GM12872 (cell line): ENCODE measurements around the gene TNFRSF18.

Experiments
- TF ChIP-seq, protein P1 (sequence below): IDR thresholded peaks from 3 replicates; pipeline ENCODE4 v1.5.1; 2011; ENCODE audit warnings: low read depth, mild to moderate bottlenecking, low read length, moderate library complexity; ENCODE audit not compliant: insufficient read depth

TNFRSF18 gene

DNA sequence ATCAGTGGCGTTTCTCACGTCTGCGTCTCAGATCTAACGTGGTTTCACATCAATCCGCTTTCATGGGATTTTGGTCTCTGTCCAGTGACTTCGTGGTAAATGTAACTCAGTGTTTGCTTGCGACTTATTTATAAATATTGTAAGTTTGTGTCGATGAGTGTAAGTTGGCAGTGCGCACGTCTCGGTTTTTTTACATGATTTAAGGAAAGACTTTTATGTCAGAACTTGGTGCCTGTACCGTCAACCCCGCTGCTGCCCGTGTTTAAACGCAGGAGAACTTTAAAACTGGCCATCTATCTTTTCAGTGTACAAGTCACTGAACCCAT is 27.1 kb upstream of the TNFRSF18 start:
- TF ChIP-seq, protein P1, sequence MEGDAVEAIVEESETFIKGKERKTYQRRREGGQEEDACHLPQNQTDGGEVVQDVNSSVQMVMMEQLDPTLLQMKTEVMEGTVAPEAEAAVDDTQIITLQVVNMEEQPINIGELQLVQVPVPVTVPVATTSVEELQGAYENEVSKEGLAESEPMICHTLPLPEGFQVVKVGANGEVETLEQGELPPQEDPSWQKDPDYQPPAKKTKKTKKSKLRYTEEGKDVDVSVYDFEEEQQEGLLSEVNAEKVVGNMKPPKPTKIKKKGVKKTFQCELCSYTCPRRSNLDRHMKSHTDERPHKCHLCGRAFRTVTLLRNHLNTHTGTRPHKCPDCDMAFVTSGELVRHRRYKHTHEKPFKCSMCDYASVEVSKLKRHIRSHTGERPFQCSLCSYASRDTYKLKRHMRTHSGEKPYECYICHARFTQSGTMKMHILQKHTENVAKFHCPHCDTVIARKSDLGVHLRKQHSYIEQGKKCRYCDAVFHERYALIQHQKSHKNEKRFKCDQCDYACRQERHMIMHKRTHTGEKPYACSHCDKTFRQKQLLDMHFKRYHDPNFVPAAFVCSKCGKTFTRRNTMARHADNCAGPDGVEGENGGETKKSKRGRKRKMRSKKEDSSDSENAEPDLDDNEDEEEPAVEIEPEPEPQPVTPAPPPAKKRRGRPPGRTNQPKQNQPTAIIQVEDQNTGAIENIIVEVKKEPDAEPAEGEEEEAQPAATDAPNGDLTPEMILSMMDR: no peak

- TF ChIP-seq, protein P1: no peak
Measured at GRCh38 chr1:1232796-1233566, 26.6 kb upstream of the TNFRSF18 start.

DNA sequence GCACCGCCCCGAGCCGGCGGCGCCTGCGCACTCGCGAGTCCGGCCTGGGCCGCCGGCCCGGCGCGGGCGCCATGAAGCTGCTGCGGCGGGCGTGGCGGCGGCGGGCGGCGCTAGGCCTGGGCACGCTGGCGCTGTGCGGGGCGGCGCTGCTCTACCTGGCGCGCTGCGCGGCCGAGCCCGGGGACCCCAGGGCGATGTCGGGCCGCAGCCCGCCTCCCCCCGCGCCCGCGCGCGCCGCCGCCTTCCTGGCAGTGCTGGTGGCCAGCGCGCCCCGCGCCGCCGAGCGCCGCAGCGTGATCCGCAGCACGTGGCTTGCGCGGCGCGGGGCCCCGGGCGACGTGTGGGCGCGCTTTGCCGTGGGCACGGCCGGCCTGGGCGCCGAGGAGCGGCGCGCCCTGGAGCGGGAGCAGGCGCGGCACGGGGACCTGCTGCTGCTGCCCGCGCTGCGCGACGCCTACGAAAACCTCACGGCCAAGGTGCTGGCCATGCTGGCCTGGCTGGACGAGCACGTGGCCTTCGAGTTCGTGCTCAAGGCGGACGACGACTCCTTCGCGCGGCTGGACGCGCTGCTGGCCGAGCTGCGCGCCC is 25.9 kb upstream of the TNFRSF18 start, which contains the start of gene B3GALT6:
Gene B3GALT6, plus strand, starts transcription at position 30 of the 588 bp plus-strand sequence. Its CDS starts 42 bp downstream, at position 72.
- TF ChIP-seq, protein P1: no peak

DNA sequence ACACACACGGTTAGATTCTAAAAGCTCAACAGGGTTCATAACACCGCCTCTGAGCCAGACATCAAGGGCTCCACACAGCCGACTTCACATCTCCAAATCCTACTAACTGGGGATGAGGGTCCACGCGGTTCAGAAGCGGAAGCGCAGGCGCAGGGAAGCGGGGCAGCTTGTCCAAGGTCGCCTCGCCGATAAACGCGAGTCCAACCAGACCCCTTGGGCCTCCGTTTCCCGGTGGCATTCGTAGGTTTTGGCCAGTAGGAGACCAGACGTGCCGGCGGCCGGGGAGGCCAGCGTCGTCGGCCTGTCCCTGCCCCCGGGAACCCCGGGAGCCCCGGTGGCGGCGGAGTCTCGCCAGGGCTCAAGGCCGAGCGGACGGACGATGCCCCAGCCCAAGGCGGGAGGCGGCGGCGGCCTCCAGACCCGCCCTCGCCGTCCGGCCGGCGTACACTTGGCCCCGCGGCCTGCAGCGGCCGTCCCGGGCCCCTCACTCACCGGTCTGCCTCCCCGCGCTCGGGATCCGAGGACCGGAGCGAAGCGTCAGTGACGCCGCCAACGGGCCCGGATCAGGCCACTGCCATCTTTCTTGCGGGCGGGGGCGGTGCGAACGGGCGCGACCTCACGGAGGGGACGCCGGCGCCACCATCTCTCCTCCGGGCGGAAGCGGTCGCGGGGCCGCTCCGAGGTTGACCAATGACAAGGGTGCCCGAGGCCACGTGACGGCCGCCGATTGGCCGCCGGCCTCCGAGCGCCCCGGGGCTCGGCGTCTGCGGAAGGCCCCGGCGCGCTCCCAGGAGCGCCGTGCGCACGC is 25.2 kb upstream of the TNFRSF18 start, which contains the start of gene SDF4:
Gene SDF4, minus strand, starts transcription at position 602 of the 808 bp plus-strand sequence. CDS start 3,229 bp downstream, outside the sequence.
- TF ChIP-seq, protein P1: no peak

DNA sequence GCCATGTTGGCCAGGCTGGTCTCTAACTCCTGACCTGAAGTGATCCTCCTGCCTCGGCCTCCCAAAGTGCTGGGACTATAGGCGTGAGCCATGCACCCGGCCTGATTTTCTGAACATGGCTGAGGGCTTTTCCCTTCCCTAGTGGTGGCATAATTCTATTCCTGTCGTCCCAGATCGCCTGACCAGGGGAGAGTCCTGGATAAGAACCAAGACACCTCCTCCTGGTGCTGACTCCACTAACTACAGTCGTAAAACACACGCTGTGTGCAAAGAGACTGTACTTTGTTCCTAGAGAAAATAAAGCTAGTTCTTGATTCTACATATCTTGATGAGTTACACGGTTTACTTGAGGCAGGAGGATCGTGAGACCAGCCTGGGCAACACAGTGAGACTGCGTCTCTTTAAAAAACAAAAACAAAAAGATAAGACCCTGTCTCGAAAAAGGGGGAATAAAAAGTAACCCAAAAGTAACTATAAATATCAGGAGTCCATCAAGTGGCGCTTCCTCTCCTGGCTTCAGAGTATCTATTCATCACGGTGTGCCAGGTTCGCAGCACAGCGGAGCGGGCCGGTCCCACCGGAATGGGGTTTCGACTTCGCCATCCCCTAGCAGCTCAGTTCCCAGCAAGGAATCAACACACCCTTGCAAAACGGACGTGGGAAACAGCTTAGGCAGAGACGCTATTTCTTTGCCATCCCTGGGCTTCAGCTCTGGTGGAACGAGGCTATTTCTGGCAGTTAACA is 24.4 kb upstream of the TNFRSF18 start:
- TF ChIP-seq, protein P1: peak; percentile 21; the same call in 1 of the 3 replicates

GRCh38 chr1:1229770-1230169 is 23.4 kb upstream of the TNFRSF18 start:
- TF ChIP-seq, protein P1: no peak
